RPMI8226 (cell line): ENCODE data around the gene NBL1.

Source experiments
- DNase-seq: peaks from one replicate; pipeline ENCODE4 v3.0.0-alpha.2; 2015

NBL1 gene

GRCh38 chr1:19676438-19676922 lies 32.4 kb downstream of the NBL1 start:
- peak; percentile 65 for DNase-seq

GRCh38 chr1:19678493-19678892 lies 34.4 kb downstream of the NBL1 start:
- DNase-seq = no peak

- no peak for DNase-seq
These were observed 34.9 kb downstream of the NBL1 start for GRCh38 chr1:19678931-19679453.

- DNase-seq = no peak
These were observed 35.6 kb downstream of the NBL1 start for GRCh38 chr1:19679691-19680090.

- DNase-seq = no peak
These were observed 36.5 kb downstream of the NBL1 start for GRCh38 chr1:19680644-19681043.

GRCh38 chr1:19682257-19682656 lies 38.1 kb downstream of the NBL1 start:
- DNase-seq = no peak

- DNase-seq = no peak
These were observed 38.8 kb downstream of the NBL1 start for GRCh38 chr1:19682901-19683300.

- no peak for DNase-seq
These were observed 39.2 kb downstream of the NBL1 start for GRCh38 chr1:19683351-19683750.

- no peak for DNase-seq
These were observed 40.6 kb downstream of the NBL1 start for GRCh38 chr1:19684677-19685076.

- no peak for DNase-seq
These were observed 41.9 kb downstream of the NBL1 start for GRCh38 chr1:19685994-19686393.

- DNase-seq = no peak
These were observed 43.3 kb downstream of the NBL1 start for GRCh38 chr1:19687414-19687813.

GRCh38 chr1:19688041-19688842 lies 44.1 kb downstream of the NBL1 start:
- DNase-seq = no peak

- DNase-seq = no peak
These were observed 45.1 kb downstream of the NBL1 start for GRCh38 chr1:19689085-19689757.

- no peak for DNase-seq
These were observed 45.7 kb downstream of the NBL1 start for GRCh38 chr1:19689856-19690255.

GRCh38 chr1:19690342-19690741 lies 46.2 kb downstream of the NBL1 start:
- no peak for DNase-seq

GRCh38 chr1:19694298-19694697 lies 50.2 kb downstream of the NBL1 start:
- no peak for DNase-seq

- DNase-seq = no peak
These were observed 51.7 kb downstream of the NBL1 start for GRCh38 chr1:19695772-19696171.

GRCh38 chr1:19696820-19697219 lies 52.7 kb downstream of the NBL1 start:
- DNase-seq = no peak

- peak; percentile 62 for DNase-seq
These were observed 54.1 kb downstream of the NBL1 start for GRCh38 chr1:19698181-19698580.

- DNase-seq = no peak
These were observed 56.1 kb downstream of the NBL1 start for GRCh38 chr1:19700079-19700777.

GRCh38 chr1:19703280-19703679 lies 59.2 kb downstream of the NBL1 start:
- no peak for DNase-seq

GRCh38 chr1:19704247-19705113 lies 60.4 kb downstream of the NBL1 start:
- DNase-seq = peak; percentile 62
